HL-60 (cell line): ENCODE data around the gene CHCHD3.

Experiments used
- DNase-seq, 2 experiments: peaks; one replicate each; pipeline ENCODE4 v3.0.0-alpha.2; 2010 to 2020; ENCODE audit warnings: low read depth in 1 of 2, low spot score in 1 of 2
- H3K27ac ChIP-seq: fragments of 250-450 bp; sonication (Bioruptor Pico); replicated peaks from 2 replicates; pipeline ENCODE4 v1.5.1; 2020; ENCODE audit warnings: mild to moderate bottlenecking, moderate library complexity
- H3K27me3 ChIP-seq: fragments of 250-450 bp; sonication (Bioruptor Pico); 2 replicates; pipeline ENCODE4 v1.5.1; 2021; ENCODE audit warnings: mild to moderate bottlenecking, moderate library complexity; ENCODE audit not compliant: insufficient read depth, poor library complexity, severe bottlenecking
- H3K4me3 ChIP-seq: replicated peaks from 2 replicates; pipeline ENCODE4 v1.5.1; 2011; ENCODE audit warnings: mild to moderate bottlenecking, control low read depth, low read length; ENCODE audit not compliant: insufficient read depth
- GABPA ChIP-seq: IDR thresholded peaks from 2 replicates; pipeline ENCODE4 v1.6.1; 2012; ENCODE audit warnings: low read depth
- POLR2AphosphoS5 ChIP-seq: IDR thresholded peaks from 2 replicates; pipeline ENCODE4 v1.6.1; 2012; ENCODE audit warnings: low read depth
- SPI1 ChIP-seq: IDR thresholded peaks from 2 replicates; pipeline ENCODE4 v1.6.1; 2012; ENCODE audit warnings: low read depth, mild to moderate bottlenecking, borderline replicate concordance
- TF ChIP-seq, protein P1 (sequence below): IDR thresholded peaks from 2 replicates; pipeline ENCODE4 v1.6.1; 2012; ENCODE audit warnings: low read depth; ENCODE audit not compliant: insufficient replicate concordance
- TF ChIP-seq, protein P2 (sequence below): IDR thresholded peaks from one replicate; pipeline ENCODE4 v1.5.1; 2011; ENCODE audit warnings: low read length, control low read depth, inconsistent platforms; ENCODE audit not compliant: insufficient read depth

CHCHD3 gene

GRCh38 chr7:133061792-133062191 is 20.1 kb downstream of the CHCHD3 start:
- TF ChIP-seq GABPA (no peak), POLR2AphosphoS5 (no peak), SPI1 (no peak)
- TF ChIP-seq, protein P1, sequence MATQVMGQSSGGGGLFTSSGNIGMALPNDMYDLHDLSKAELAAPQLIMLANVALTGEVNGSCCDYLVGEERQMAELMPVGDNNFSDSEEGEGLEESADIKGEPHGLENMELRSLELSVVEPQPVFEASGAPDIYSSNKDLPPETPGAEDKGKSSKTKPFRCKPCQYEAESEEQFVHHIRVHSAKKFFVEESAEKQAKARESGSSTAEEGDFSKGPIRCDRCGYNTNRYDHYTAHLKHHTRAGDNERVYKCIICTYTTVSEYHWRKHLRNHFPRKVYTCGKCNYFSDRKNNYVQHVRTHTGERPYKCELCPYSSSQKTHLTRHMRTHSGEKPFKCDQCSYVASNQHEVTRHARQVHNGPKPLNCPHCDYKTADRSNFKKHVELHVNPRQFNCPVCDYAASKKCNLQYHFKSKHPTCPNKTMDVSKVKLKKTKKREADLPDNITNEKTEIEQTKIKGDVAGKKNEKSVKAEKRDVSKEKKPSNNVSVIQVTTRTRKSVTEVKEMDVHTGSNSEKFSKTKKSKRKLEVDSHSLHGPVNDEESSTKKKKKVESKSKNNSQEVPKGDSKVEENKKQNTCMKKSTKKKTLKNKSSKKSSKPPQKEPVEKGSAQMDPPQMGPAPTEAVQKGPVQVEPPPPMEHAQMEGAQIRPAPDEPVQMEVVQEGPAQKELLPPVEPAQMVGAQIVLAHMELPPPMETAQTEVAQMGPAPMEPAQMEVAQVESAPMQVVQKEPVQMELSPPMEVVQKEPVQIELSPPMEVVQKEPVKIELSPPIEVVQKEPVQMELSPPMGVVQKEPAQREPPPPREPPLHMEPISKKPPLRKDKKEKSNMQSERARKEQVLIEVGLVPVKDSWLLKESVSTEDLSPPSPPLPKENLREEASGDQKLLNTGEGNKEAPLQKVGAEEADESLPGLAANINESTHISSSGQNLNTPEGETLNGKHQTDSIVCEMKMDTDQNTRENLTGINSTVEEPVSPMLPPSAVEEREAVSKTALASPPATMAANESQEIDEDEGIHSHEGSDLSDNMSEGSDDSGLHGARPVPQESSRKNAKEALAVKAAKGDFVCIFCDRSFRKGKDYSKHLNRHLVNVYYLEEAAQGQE = no peak
- Histone ChIP-seq H3K4me3 (no peak overlapping the region), H3K27me3 (no peaks in the 10 kb centered on the region), H3K27ac (no peak overlapping the region)
- no peak for DNase-seq

DNA sequence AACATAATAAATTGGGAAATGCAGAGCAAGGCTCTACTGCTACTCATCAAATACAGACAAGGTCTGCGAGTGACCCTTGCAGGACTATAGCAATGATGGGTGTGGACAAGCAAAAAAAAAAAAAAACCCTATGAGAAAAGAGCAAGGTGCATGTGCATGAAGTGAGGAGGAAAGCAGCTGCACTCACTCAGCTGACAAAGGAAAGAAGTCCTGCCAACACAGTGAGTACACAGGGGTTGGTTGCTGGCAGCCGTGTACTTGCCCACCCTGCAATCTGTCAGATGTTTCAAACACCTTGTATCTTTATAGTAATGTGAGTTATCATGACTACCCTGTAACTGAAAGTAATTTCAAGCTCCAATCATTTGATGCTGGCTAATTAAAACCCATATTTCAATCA is 20.5 kb downstream of the CHCHD3 start:
- Histone ChIP-seq H3K4me3 (no peak overlapping the region), H3K27me3 (no peaks in the 10 kb centered on the region), H3K27ac (no peak overlapping the region)
- DNase-seq = no peak
- TF ChIP-seq SPI1 = no peak
- no peak for TF ChIP-seq POLR2AphosphoS5
- no peak for TF ChIP-seq GABPA
- TF ChIP-seq, protein P2, sequence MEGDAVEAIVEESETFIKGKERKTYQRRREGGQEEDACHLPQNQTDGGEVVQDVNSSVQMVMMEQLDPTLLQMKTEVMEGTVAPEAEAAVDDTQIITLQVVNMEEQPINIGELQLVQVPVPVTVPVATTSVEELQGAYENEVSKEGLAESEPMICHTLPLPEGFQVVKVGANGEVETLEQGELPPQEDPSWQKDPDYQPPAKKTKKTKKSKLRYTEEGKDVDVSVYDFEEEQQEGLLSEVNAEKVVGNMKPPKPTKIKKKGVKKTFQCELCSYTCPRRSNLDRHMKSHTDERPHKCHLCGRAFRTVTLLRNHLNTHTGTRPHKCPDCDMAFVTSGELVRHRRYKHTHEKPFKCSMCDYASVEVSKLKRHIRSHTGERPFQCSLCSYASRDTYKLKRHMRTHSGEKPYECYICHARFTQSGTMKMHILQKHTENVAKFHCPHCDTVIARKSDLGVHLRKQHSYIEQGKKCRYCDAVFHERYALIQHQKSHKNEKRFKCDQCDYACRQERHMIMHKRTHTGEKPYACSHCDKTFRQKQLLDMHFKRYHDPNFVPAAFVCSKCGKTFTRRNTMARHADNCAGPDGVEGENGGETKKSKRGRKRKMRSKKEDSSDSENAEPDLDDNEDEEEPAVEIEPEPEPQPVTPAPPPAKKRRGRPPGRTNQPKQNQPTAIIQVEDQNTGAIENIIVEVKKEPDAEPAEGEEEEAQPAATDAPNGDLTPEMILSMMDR = no peak
- TF ChIP-seq, protein P1 = no peak

GRCh38 chr7:133060004-133060403 is 21.9 kb downstream of the CHCHD3 start:
- no peak overlapping the region for H3K27ac ChIP-seq
- no peak overlapping the region for H3K4me3 ChIP-seq
- no peak for DNase-seq
- TF ChIP-seq SPI1 = peak; percentile 93
- TF ChIP-seq POLR2AphosphoS5 = no peak
- no peaks in the 10 kb centered on the region for H3K27me3 ChIP-seq

DNA sequence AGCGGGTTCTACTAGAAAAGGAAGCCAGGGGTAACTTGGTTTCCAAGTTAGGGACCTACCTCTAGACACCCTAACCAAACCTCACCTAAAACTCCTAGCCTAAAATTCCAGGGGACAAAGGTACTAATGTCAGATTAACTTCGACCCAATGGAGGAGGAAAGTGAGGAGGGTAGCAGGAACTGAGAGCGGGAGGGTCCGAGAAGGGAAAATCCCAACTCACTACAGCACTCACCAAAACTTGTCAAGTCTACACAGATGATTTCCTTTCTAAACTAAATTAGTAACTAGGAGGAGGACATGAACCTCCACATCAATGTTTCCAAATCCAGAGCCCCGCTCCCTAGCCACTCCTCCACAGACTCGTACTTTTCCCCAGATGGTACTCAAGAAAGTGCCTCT is 22.6 kb downstream of the CHCHD3 start:
- Histone ChIP-seq H3K27ac (no peak overlapping the region), H3K4me3 (no peak overlapping the region), H3K27me3 (no peaks in the 10 kb centered on the region)
- DNase-seq = no peak
- no peak for TF ChIP-seq GABPA
- TF ChIP-seq, protein P2 = no peak
- TF ChIP-seq, protein P1 = no peak
- TF ChIP-seq SPI1 = no peak
- TF ChIP-seq POLR2AphosphoS5 = no peak
